HG02970 (cell line): ENCODE measurements around the gene PLIN5.
"Not testable (repeated sequence)": the region's sequence is repeated elsewhere in the genome, so short reads cannot be mapped to it uniquely, and the experiment has no call there.

ENCODE experiments used
- ATAC-seq: cut with Tn5 transposase; IDR thresholded peaks from one replicate; pipeline ENCODE4 v1.9.1; 2021; ENCODE audit warnings: mild to moderate bottlenecking, moderate library complexity, moderate number of reproducible peaks; ENCODE audit not compliant: unreplicated experiment, low FRiP score

PLIN5 gene

GRCh38 chr19:4568886-4569285, 33.9 kb upstream of the PLIN5 start:
- no peak for ATAC-seq

DNA sequence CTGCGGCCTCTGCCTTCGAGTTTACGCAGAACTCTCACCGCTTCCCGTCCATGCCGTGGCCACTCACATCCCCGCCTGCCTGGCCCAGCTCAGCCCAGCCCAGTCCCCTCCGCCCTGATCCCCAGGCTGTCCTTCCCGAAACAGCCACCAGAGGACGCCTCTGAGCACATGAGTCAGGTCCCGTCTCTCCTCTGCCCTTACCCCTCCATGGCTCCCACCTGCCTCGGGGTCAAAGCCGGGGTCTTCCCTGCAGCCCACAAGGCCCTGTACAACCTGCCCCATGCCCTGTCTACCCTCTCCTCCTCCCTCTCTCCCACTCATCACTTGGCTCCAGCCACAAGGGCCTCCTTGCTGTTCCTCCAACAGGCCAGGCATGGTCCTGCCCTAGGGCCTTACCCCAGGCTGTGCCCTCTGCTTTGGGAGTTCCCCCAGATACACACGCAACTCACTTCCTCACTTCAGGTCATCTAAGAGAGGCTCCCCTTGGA, 32.6 kb upstream of the PLIN5 start:
- no peak for ATAC-seq

GRCh38 chr19:4566402-4567051, 31.5 kb upstream of the PLIN5 start:
- no peak for ATAC-seq

- not testable (repeated sequence) for ATAC-seq
These were observed 28.5 kb upstream of the PLIN5 start for GRCh38 chr19:4563562-4563961.

GRCh38 chr19:4562085-4562484, 27.1 kb upstream of the PLIN5 start:
- not testable (repeated sequence) for ATAC-seq

GRCh38 chr19:4559569-4559968, 24.5 kb upstream of the PLIN5 start, which contains the start of gene SEMA6B:
SEMA6B (minus strand) TSS chr19:4559684; CDS start chr19:4558457, 1,227 bp downstream.
- no peak for ATAC-seq

GRCh38 chr19:4557971-4558941, 23.2 kb upstream of the PLIN5 start:
- ATAC-seq: no peak

GRCh38 chr19:4557144-4557970, 22.3 kb upstream of the PLIN5 start:
- ATAC-seq: no peak

DNA sequence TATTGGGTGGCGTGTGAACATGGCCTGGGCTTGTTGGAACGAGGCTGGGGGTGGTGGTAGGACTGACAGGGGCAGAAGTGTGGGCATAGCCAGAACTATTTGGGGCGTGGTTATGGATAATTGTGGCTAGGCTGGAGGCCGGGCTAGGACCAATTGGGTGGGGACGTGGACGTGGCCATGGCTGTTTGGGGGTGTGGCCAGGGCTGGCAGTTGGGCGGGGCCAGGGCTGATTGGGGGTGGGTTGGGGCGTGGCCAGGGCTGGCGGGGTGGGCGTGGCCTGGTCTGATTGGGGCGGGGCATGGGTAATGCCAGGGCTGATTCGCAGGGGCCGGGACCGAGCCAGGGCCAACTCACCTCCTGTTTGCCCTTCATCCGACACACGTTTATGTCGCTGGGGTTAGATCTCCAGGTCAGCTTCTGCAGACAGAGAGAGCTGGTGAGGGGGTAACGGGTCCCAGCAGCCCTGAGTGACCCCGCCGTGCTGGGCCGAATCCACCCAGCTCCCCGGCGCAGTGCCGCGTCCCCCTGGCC, 21.6 kb upstream of the PLIN5 start:
- no peak for ATAC-seq

- no peak for ATAC-seq
These were observed 20.9 kb upstream of the PLIN5 start for GRCh38 chr19:4555657-4556561.

DNA sequence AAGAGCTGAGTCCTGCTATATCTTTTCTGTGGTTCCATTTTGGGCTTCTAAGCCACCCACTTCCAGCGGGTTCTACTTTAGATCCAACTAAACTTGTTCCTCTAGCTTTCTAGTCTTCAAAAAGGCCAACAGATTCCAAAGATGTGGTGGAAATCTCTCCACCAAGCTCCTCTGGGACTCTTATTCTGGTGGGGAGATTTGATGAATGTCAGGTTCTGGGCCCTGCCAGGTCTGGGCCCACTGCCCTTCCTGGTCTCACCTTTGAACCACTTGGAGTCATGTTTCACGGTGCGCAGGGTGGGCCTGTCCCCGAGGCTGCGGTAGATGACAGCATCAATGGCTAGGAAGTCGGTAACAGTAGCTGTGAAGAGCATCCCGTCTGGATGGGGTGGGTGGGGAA, 19.7 kb upstream of the PLIN5 start:
- ATAC-seq: no peak

DNA sequence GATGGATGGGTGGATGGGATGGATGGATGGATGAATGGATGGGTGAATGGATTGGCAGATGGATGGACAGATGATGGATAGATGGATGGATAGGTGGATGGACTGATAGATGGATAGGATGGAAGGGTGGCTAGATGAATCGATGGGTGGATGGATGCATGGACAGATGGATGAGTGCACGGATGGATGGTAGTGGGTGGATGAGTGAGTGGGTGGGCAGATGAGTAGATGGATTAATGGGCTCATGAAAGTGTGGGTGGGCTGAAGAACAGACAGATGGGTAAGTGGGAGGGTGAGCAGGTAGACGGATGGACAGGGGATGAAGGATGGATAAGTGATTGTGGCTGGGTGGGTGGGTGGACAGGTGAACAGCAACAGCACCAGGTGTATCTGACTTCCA, 18.8 kb upstream of the PLIN5 start:
- ATAC-seq: no peak

DNA sequence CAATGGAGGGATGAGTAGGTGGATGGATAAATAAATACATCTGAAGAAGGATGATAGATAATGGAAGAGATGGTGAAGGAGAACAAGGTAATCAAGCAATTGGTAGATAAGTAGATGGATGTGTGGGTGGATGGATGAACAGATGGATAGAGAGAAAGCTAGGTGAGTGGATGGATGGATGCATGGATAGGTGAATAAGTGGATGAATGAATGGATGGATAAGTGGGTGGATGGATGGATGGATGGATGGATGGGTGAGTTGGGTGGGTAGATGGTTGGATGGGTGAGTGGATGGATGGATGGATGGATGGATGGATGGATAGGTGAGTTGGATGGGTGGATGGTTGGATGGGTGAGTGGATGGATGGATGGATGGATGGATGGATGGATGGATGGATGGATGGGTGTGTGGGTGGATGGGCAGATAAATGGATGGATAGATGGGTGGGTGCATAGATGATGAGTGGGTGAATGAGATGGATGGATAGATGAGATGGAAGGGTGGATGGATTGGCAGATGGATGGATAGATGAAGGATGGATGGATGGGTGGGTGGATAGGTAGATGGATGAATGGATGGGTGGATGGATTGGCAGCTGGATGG, 18.2 kb upstream of the PLIN5 start:
- ATAC-seq: no peak

DNA sequence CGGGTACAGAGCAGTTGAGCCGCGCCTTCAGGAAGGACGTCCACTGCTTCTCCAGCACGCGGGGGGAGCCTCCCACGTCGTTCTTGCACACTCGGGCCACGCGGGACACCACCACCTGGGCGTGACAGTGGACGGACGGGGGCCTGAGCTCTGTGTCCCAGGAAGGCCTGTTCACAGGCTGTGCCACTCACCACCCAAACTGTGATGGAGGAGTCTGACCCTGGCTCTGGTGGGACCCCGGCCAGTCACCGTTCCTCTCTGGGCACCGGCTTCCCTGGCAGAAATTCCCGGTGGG, 17.4 kb upstream of the PLIN5 start:
- no peak for ATAC-seq

- ATAC-seq: no peak
These were observed 15.5 kb upstream of the PLIN5 start for GRCh38 chr19:4550479-4551050.

- ATAC-seq: no peak
These were observed 15.0 kb upstream of the PLIN5 start for GRCh38 chr19:4550018-4550417.

- ATAC-seq: no peak
These were observed 13.2 kb upstream of the PLIN5 start for GRCh38 chr19:4548238-4548584.

DNA sequence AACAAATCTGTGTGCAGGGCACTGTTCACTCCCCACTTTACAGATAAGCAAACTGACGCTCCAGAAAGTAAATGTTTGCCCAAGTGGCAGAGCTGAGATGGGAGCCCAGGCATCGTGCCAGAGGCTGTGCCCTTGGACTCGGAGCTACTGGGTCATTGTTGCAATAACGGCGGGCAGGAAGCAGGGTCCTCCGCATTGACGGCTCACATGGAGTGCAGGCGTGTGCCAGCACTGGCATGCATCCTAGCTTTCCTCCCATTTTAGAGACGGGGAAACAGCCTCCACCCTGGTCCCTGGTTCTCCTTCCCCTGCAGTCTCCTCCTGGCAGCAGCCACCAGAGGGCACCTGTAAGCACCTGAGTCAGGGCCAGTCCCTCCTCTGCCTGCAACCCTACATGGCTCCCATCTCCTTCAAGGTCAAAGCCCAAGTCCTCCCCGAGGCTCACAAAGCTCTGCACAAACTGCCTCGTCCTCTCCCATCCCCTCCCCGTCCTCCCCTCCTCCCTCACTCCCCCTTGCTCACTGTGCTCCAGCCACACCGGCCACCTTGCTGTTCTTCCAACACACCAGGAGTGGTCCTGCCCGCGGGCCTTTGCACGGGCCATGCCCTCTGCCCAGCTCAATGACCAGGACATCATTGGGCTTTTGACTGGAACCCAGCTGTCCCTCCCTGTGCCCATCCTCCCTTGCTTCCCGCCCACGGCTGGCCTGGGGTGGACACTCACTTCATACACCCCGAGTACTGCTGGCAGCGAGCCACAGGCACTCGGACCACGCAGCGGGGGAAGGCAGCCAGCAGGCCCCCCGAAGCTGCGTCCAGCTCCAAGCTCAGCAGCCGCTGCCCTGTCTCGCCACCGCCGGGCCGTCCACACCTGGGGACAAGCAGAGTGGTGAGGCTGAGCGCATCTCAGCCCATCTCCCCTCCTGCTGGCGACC, 12.5 kb upstream of the PLIN5 start:
- ATAC-seq: no peak
